ENCODE results near the gene CROCC2. TPM values are rescaled to one million over a fixed set of nuclear protein-coding genes. Genes with fewer than 3 reads are reported as not detected.

The CROCC2 gene
- total and polyA plus RNA-seq, 2 of the 13 experiments (the other 11 are each of a cell fraction or from before 2014, with no cell fraction given), result not detected

DNA sequence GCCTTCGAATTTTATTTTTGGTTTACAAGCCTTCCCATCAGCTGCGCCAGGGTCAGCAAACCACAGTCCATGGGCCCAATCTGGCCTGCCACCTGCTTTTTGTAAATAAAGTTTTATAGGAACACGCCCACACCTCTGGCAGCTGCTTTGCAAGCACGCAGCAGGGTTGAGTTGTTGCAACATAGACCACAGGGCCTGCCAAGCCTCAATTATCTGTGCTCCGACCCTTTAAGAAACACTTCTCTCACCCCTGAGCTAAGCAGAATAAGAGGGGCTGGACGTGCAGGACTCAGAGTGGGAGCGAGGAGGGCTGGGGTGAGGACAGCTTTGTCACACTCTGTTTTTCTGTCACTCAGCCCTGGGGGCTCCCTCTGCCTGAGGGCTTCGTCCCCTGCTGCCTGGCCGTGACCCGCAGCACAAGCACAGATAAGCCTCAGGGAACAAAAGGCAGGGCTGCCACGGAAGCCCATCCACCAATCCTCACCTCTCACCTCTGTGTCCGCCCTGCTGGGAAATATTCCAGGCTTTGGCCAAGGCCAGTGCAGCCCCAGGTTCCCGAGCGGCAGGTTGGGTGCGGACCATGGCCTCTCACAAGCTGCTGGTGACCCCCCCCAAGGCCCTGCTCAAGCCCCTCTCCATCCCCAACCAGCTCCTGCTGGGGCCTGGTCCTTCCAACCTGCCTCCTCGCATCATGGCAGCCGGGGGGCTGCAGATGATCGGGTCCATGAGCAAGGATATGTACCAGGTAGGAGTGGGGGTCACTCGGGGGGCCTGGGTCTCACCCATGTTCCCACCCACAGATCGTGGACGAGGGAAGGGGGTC is 37.6 kb upstream of the CROCC2 start, which contains the start of gene AGXT (continued):
- TF ChIP-seq ZNF331 (CRISPR knock-in tag; IDR thresholded peaks at IDR 0.05) (peak; percentile 62; the same call in 1 of the 2 replicates), RFXAP (CRISPR knock-in tag; IDR thresholded peaks at IDR 0.05; ENCODE audit: borderline replicate concordance) (0 out of 2 replicates have a peak, but pooled peaks have one; percentile 45), ZC3H13 (CRISPR knock-in tag; IDR thresholded peaks at IDR 0.05) (peak; percentile 85), HNRNPUL1 (IDR thresholded peaks at IDR 0.05; ENCODE audit: low read depth, low read length) (no peak), NFATC3 (CRISPR knock-in tag; IDR thresholded peaks at IDR 0.05) (no peak), ZNF775 (CRISPR knock-in tag; IDR thresholded peaks at IDR 0.05; ENCODE audit: borderline replicate concordance) (no peak), ZNF589 (CRISPR knock-in tag; conservative IDR thresholded peaks at IDR 0.05) (peak; percentile 64; the same call in 1 of the 2 replicates), ZNF547 (CRISPR knock-in tag; IDR thresholded peaks at IDR 0.05) (peak; percentile 57; the same call in 1 of the 2 replicates), SMC3 (IDR thresholded peaks at IDR 0.05; ENCODE audit: low read length) (no peak), ZNF251 (CRISPR knock-in tag; IDR thresholded peaks at IDR 0.05) (no peak), NR1H2 (CRISPR knock-in tag; IDR thresholded peaks at IDR 0.05; ENCODE audit: borderline replicate concordance, low read depth) (no peak), CHD4 (IDR thresholded peaks at IDR 0.05; ENCODE audit: borderline replicate concordance, low read length) (no peak), MTF2 (CRISPR knock-in tag; IDR thresholded peaks at IDR 0.05; ENCODE audit: borderline replicate concordance) (no peak), TEAD2 (CRISPR knock-in tag; IDR thresholded peaks at IDR 0.05) (no peak), BRCA1 (CRISPR knock-in tag; IDR thresholded peaks at IDR 0.05) (0 out of 2 replicates have a peak, but pooled peaks have one; percentile 29)
- TF ChIP-seq, protein P1, sequence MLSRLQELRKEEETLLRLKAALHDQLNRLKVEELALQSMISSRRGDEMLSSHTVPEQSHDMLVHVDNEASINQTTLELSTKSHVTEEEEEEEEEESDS (CRISPR knock-in tag; IDR thresholded peaks at IDR 0.05; ENCODE audit: borderline replicate concordance), result no peak; the same call in 1 of the 2 replicates
- TF ChIP-seq, protein P2, sequence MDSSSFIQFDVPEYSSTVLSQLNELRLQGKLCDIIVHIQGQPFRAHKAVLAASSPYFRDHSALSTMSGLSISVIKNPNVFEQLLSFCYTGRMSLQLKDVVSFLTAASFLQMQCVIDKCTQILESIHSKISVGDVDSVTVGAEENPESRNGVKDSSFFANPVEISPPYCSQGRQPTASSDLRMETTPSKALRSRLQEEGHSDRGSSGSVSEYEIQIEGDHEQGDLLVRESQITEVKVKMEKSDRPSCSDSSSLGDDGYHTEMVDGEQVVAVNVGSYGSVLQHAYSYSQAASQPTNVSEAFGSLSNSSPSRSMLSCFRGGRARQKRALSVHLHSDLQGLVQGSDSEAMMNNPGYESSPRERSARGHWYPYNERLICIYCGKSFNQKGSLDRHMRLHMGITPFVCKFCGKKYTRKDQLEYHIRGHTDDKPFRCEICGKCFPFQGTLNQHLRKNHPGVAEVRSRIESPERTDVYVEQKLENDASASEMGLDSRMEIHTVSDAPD (CRISPR knock-in tag; IDR thresholded peaks at IDR 0.05), result peak; percentile 94
- TF ChIP-seq, protein P3, sequence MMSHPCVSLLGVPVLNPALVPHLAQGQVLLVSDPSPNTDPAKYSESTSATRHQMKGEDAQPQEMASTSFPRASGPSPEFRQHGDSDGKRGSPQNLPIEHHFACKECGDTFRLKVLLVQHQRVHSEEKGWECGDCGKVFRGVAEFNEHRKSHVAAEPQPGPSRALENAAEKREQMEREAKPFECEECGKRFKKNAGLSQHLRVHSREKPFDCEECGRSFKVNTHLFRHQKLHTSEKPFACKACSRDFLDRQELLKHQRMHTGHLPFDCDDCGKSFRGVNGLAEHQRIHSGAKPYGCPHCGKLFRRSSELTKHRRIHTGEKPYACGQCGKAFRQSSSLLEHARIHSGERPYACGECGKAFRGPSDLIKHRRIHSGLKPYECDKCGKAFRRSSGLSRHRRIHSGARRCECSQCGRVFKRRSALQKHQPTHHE (CRISPR knock-in tag; IDR thresholded peaks at IDR 0.05; ENCODE audit: borderline replicate concordance), result no peak
- TF ChIP-seq, protein P4, sequence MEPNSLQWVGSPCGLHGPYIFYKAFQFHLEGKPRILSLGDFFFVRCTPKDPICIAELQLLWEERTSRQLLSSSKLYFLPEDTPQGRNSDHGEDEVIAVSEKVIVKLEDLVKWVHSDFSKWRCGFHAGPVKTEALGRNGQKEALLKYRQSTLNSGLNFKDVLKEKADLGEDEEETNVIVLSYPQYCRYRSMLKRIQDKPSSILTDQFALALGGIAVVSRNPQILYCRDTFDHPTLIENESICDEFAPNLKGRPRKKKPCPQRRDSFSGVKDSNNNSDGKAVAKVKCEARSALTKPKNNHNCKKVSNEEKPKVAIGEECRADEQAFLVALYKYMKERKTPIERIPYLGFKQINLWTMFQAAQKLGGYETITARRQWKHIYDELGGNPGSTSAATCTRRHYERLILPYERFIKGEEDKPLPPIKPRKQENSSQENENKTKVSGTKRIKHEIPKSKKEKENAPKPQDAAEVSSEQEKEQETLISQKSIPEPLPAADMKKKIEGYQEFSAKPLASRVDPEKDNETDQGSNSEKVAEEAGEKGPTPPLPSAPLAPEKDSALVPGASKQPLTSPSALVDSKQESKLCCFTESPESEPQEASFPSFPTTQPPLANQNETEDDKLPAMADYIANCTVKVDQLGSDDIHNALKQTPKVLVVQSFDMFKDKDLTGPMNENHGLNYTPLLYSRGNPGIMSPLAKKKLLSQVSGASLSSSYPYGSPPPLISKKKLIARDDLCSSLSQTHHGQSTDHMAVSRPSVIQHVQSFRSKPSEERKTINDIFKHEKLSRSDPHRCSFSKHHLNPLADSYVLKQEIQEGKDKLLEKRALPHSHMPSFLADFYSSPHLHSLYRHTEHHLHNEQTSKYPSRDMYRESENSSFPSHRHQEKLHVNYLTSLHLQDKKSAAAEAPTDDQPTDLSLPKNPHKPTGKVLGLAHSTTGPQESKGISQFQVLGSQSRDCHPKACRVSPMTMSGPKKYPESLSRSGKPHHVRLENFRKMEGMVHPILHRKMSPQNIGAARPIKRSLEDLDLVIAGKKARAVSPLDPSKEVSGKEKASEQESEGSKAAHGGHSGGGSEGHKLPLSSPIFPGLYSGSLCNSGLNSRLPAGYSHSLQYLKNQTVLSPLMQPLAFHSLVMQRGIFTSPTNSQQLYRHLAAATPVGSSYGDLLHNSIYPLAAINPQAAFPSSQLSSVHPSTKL (CRISPR knock-in tag; IDR thresholded peaks at IDR 0.05), result peak; percentile 84
- TF ChIP-seq, protein P5, sequence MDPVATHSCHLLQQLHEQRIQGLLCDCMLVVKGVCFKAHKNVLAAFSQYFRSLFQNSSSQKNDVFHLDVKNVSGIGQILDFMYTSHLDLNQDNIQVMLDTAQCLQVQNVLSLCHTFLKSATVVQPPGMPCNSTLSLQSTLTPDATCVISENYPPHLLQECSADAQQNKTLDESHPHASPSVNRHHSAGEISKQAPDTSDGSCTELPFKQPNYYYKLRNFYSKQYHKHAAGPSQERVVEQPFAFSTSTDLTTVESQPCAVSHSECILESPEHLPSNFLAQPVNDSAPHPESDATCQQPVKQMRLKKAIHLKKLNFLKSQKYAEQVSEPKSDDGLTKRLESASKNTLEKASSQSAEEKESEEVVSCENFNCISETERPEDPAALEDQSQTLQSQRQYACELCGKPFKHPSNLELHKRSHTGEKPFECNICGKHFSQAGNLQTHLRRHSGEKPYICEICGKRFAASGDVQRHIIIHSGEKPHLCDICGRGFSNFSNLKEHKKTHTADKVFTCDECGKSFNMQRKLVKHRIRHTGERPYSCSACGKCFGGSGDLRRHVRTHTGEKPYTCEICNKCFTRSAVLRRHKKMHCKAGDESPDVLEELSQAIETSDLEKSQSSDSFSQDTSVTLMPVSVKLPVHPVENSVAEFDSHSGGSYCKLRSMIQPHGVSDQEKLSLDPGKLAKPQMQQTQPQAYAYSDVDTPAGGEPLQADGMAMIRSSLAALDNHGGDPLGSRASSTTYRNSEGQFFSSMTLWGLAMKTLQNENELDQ (CRISPR knock-in tag; IDR thresholded peaks at IDR 0.05; ENCODE audit: borderline replicate concordance), result no peak

All from HepG2 (cell line).